NCI-H2227 (cell line): ENCODE results near the gene PRSS38.

ENCODE experiments used
- DNase-seq: peaks from one replicate; lab custom pipeline; 2025; ENCODE audit not compliant: unreplicated experiment; lab: John Stamatoyannopoulos, UW

The PRSS38 gene

DNA sequence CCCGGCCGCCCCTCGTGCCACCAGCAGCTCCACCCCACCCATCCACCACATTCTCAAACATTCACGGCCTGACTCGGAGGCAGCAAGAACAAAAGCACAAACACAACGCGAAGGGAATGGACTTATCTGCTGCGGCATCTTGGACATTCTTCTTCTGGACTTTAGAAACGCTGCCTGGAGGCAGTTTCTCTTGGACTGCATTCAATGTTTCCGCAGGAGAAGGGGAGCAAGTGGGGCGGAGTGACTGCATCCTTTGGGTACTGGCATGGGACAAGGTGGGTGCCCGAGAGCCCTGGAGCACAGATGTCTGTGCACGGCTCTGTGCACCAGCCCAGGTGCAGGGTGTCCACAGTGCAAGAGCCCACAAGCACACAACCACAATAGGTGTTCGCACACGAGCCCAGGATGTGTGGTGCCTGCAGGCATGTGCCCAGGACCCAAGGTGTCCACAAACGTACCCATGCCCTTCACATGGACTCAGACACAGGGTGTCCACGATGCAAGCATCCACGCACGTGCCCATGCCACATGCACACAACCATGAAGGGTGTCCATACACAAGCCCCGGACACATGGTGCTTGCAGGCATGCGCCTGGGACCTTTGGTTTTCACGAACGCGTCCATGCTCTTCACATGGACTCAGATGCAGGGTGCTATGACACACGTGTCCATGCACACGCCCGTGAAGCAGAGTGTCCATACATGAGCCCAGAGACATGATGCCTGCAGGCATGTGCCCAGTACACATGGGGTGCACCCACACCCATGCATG lies 78.7 kb downstream of the PRSS38 start:
- no peak for DNase-seq

DNA sequence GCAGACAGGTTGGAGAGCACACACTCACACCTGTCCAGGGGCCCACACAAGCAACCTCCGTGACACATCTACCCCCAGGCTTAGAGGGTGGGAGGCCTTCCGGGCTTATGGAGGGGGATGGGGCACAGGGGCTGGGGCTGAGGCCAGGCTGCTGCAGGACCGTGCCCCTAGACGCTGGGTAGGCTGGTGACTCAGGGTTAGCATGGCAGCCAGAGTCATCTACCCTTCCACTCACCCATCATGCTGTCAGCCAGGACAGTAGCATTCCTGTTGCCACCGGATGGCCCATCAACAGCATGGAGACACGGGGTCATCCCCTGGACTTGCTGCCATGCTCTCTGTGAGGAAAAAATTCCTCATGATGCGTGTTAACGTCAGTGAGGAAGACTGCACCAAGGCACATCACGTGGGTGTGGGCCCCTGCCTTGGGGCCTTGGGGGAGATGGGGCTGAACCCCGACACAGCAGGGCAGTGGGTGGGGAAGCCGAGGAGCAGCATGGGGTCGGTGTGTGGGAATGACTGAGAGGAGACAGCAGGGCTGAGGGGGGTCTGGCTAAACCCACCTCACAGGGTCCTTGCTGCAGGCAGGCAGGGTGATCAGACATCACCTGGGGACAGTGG lies 79.5 kb downstream of the PRSS38 start:
- DNase-seq: no peak
